GM19372 (cell line): ENCODE measurements around the gene PPP3CA.
A peak's percentile ranks its signal among the peaks of the same experiment; 100 is the strongest.

Experiments used
- ATAC-seq: cut with Tn5 transposase; IDR thresholded peaks from one replicate; pipeline ENCODE4 v1.9.1; 2021; ENCODE audit warnings: mild to moderate bottlenecking, low read depth, moderate library complexity; ENCODE audit not compliant: unreplicated experiment

Gene PPP3CA

GRCh38 chr4:101222156-101222845 lies 125.0 kb downstream of the PPP3CA start:
- ATAC-seq, result no peak

- ATAC-seq, result no peak
Observed at GRCh38 chr4:101221294-101221693, 126.0 kb downstream of the PPP3CA start.

GRCh38 chr4:101218894-101219293 lies 128.4 kb downstream of the PPP3CA start:
- no peak for ATAC-seq

GRCh38 chr4:101218346-101218745 lies 129.0 kb downstream of the PPP3CA start:
- no peak for ATAC-seq

- no peak for ATAC-seq
Observed at GRCh38 chr4:101217353-101218031, 129.8 kb downstream of the PPP3CA start.

- ATAC-seq, result no peak
Observed at GRCh38 chr4:101211146-101211553, 136.2 kb downstream of the PPP3CA start.

- ATAC-seq, result no peak
Observed at GRCh38 chr4:101210331-101210730, 137.0 kb downstream of the PPP3CA start.

- no peak for ATAC-seq
Observed at GRCh38 chr4:101208171-101208570, 139.2 kb downstream of the PPP3CA start.

GRCh38 chr4:101205916-101206315 lies 141.4 kb downstream of the PPP3CA start:
- ATAC-seq, result peak; percentile 87

- no peak for ATAC-seq
Observed at GRCh38 chr4:101201421-101201820, 145.9 kb downstream of the PPP3CA start.

GRCh38 chr4:101200561-101200960 lies 146.8 kb downstream of the PPP3CA start:
- no peak for ATAC-seq

GRCh38 chr4:101199507-101200285 lies 147.6 kb downstream of the PPP3CA start:
- no peak for ATAC-seq

- ATAC-seq, result no peak
Observed at GRCh38 chr4:101198682-101199339, 148.5 kb downstream of the PPP3CA start.

GRCh38 chr4:101197350-101197749 lies 150.0 kb downstream of the PPP3CA start:
- no peak for ATAC-seq

GRCh38 chr4:101192244-101192643 lies 155.1 kb downstream of the PPP3CA start:
- peak; percentile 81 for ATAC-seq

- no peak for ATAC-seq
Observed at GRCh38 chr4:101191302-101192098, 155.8 kb downstream of the PPP3CA start.

- ATAC-seq, result no peak
Observed at GRCh38 chr4:101190751-101191150, 156.6 kb downstream of the PPP3CA start.

GRCh38 chr4:101188906-101189305 lies 158.4 kb downstream of the PPP3CA start:
- no peak for ATAC-seq

GRCh38 chr4:101187841-101188240 lies 159.5 kb downstream of the PPP3CA start:
- no peak for ATAC-seq

GRCh38 chr4:101186567-101187184 lies 160.7 kb downstream of the PPP3CA start:
- ATAC-seq, result no peak
